MCF 10A (cell line): ENCODE results near the gene PTPN2. TPM values are rescaled to one million over a fixed set of nuclear protein-coding genes. Genes with fewer than 3 reads are reported as not detected.
"Not testable (repeated sequence)": the region's sequence is repeated elsewhere in the genome, so short reads cannot be mapped to it uniquely, and the experiment has no call there.

Experiments
- BruUV-seq: library from RNA; stranded (reverse); fragments of 400-500 nt; replicated peaks from 2 replicates; lab custom pipeline; 2021; lab: Mats Ljungman, UMichigan
- CTCF ChIA-PET: fragments of 300-600 bp; sonication (Branson Sonifier 250); formaldehyde crosslinking; extraction: SDS; loops from one replicate; lab custom pipeline; 2021; ENCODE audit warnings: antibody characterized with exemption, inconsistent platforms; lab: Yijun Ruan, JAX
- POLR2A ChIA-PET: fragments of 300-600, 350-650 bp; sonication (Branson Sonifier 250); formaldehyde crosslinking; extraction: SDS; loops from one replicate; lab custom pipeline; 2020; ENCODE audit warnings: antibody characterized with exemption, inconsistent platforms; lab: Yijun Ruan, JAX
- DNase-seq: peaks from one replicate; pipeline ENCODE4 v3.0.0-alpha.2; 2018; ENCODE audit not compliant: unreplicated experiment
- H3K27ac Mint-ChIP-seq: one replicate; pipeline ENCODE4 v1.8.0; 2022; ENCODE audit warnings: mild to moderate bottlenecking, low read depth, mixed read lengths; ENCODE audit not compliant: unreplicated experiment
- H3K27me3 Mint-ChIP-seq: one replicate; pipeline ENCODE4 v1.8.0; 2022; ENCODE audit warnings: mixed read lengths; ENCODE audit not compliant: insufficient read depth, unreplicated experiment
- H3K36me3 Mint-ChIP-seq: one replicate; pipeline ENCODE4 v1.8.0; 2022; ENCODE audit warnings: mild to moderate bottlenecking, moderate library complexity, mixed read lengths; ENCODE audit not compliant: insufficient read depth, unreplicated experiment
- H3K4me1 Mint-ChIP-seq: one replicate; pipeline ENCODE4 v1.8.0; 2022; ENCODE audit warnings: mixed read lengths; ENCODE audit not compliant: insufficient read depth, unreplicated experiment
- H3K4me3 Mint-ChIP-seq: one replicate; pipeline ENCODE4 v1.8.0; 2022; ENCODE audit warnings: mild to moderate bottlenecking, moderate library complexity, mixed read lengths; ENCODE audit not compliant: unreplicated experiment
- H3K9me3 Mint-ChIP-seq: one replicate; pipeline ENCODE4 v1.8.0; 2022; ENCODE audit warnings: mixed read lengths; ENCODE audit not compliant: unreplicated experiment
- CTCF ChIP-seq: fragments of 200-600 bp; IDR thresholded peaks from one replicate; pipeline ENCODE4 v1.8.0; 2022; ENCODE audit warnings: antibody characterized with exemption, mild to moderate bottlenecking; ENCODE audit not compliant: unreplicated experiment
- intact Hi-C: fragments of 100-400 bp; cut with micrococcal nuclease; formaldehyde crosslinking; loops from 2 replicates; pipeline ENCODE4 v1.14.1; 2022
- total RNA-seq: library from RNA; stranded (reverse); gene quantifications from 2 replicates; pipeline ENCODE4 v1.2.3, GENCODE V29; 2022

PTPN2 gene
- total RNA-seq, 1 experiment from 2014 or later = 75.2 TPM

DNA sequence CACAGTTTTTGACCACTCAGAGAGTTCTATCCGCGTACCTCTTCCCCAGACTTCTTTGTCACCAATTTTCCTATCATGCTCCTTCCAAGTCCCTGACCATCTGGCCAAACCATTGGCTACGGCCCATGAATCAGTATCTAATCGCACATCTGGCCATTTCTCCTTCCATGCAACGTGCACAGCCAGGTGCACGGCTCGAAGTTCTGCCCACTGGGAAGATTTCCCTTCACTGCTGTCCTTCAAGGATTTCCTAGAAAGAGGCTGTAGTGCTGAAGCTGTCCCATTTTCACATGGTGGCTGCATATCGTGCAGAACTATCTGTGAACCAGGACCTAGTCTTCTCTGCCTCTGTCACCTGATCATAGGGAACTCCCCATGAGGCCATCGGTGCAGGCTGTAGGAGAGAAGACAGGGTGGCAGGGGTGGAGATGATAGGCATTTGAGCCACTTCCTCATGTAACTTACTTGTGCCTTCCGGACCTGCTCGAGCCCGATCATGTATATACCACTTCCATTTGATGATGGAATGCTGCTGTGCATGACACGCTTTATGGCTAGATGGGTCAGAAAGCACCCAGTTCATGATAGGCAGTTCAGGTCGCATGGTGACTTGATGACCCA, 127.3 kb downstream of the PTPN2 start:
- H3K4me3 Mint-ChIP-seq, H3K36me3 Mint-ChIP-seq, H3K4me1 Mint-ChIP-seq, POLR2A ChIA-PET, DNase-seq, intact Hi-C loops, CTCF ChIA-PET, H3K27ac Mint-ChIP-seq, BruUV-seq, H3K27me3 Mint-ChIP-seq, H3K9me3 Mint-ChIP-seq: not testable (repeated sequence)

DNA sequence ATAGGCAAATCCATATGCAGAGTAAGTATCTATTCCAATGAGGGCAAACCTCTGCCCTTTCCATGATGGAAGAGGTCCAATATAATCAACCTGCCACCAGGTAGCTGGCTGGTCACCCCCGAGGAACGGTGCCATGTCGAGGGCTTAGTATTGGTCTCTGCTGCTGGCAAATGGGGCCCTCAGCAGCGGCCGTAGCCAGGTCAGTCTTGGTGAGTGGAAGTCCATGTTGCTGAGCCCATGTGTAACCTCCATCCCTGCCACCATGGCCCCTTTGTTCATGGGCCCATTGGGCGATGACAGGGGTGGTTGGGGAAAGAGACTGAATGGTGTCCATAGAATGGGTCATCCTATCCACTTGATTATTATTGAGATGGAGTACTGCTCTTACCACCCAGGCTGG, 128.4 kb downstream of the PTPN2 start:
- H3K9me3 Mint-ChIP-seq, H3K27ac Mint-ChIP-seq, H3K27me3 Mint-ChIP-seq, H3K4me1 Mint-ChIP-seq, H3K4me3 Mint-ChIP-seq, intact Hi-C loops, H3K36me3 Mint-ChIP-seq, POLR2A ChIA-PET, BruUV-seq, DNase-seq: not testable (repeated sequence)
- CTCF ChIA-PET = interaction anchor here (0.6 kb wide), 1 partner anchor 148 kb away, joined by 3 read pairs; no protein-coding TSS in a partner anchor

- DNase-seq = no peak
- H3K4me1 Mint-ChIP-seq = no peaks in the 10 kb centered on the region
- BruUV-seq = no TSS peak
- no peak for TF ChIP-seq CTCF
- no peaks in the 10 kb centered on the region for H3K36me3 Mint-ChIP-seq
- CTCF ChIA-PET = interaction anchor here (0.8 kb wide), 1 partner anchor 22 kb away, joined by 6 read pairs; no protein-coding TSS in a partner anchor
- POLR2A ChIA-PET = no interaction called here
- H3K27ac Mint-ChIP-seq = no peak overlapping the region
- no peak overlapping the region for H3K4me3 Mint-ChIP-seq
- no peaks in the 10 kb centered on the region for H3K27me3 Mint-ChIP-seq
- no peaks in the 10 kb centered on the region for H3K9me3 Mint-ChIP-seq
- intact Hi-C loops = no loop called here
These were observed 129.5 kb downstream of the PTPN2 start for GRCh38 chr18:12754511-12754910.

GRCh38 chr18:12751891-12752290, 132.1 kb downstream of the PTPN2 start:
- Mint-ChIP-seq H3K4me1 (no peaks in the 10 kb centered on the region), H3K36me3 (no peaks in the 10 kb centered on the region), H3K4me3 (no peak overlapping the region), H3K27ac (no peak overlapping the region), H3K9me3 (no peaks in the 10 kb centered on the region), H3K27me3 (no peaks in the 10 kb centered on the region)
- ChIA-PET POLR2A (interaction anchor here (1.3 kb wide), 1 partner anchor 9 kb away, joined by 3 read pairs; no protein-coding TSS in a partner anchor), CTCF (no interaction called here)
- intact Hi-C loops = no loop called here
- no peak for DNase-seq
- no peak for TF ChIP-seq CTCF
- no TSS peak for BruUV-seq

- ChIA-PET CTCF (no interaction called here), POLR2A (interaction anchor here (1.3 kb wide), 1 partner anchor 9 kb away, joined by 3 read pairs; no protein-coding TSS in a partner anchor)
- BruUV-seq = no TSS peak
- no peak overlapping the region for H3K4me3 Mint-ChIP-seq
- no peaks in the 10 kb centered on the region for H3K9me3 Mint-ChIP-seq
- no peaks in the 10 kb centered on the region for H3K27me3 Mint-ChIP-seq
- H3K4me1 Mint-ChIP-seq = no peaks in the 10 kb centered on the region
- H3K36me3 Mint-ChIP-seq = no peaks in the 10 kb centered on the region
- DNase-seq = no peak
- intact Hi-C loops = no loop called here
- no peak for TF ChIP-seq CTCF
- H3K27ac Mint-ChIP-seq = no peak overlapping the region
These were observed 132.5 kb downstream of the PTPN2 start for GRCh38 chr18:12751503-12751884.
